ENCODE data around the gene GLIS2. TPM values are rescaled to one million over a fixed set of nuclear protein-coding genes. Genes with fewer than 3 reads are reported as not detected.

GLIS2 gene
- polyA plus RNA-seq, 2 of the 4 experiments (the other 2 are of a cell fraction): 5.5 to 15.8 TPM

GRCh38 chr16:4277987-4278513, 37.8 kb upstream of the GLIS2 start (continued):
- TF ChIP-seq ELK1 (IDR thresholded peaks at IDR 0.05; ENCODE audit: low read depth, low read length): no peak
- no peak for TF ChIP-seq FOSL2 (IDR thresholded peaks at IDR 0.05)
- no peak for TF ChIP-seq FOSL2 (CRISPR knock-in tag; IDR thresholded peaks at IDR 0.05)
- no peak for TF ChIP-seq PHF8 (IDR thresholded peaks at IDR 0.05; ENCODE audit: borderline replicate concordance, low read depth)
- no peak for TF ChIP-seq EP300 (IDR thresholded peaks at IDR 0.05)
- TF ChIP-seq RAD21 (conservative IDR thresholded peaks at IDR 0.05 in 1 of 2, IDR thresholded peaks at IDR 0.05 in 1 of 2): no peak
- TF ChIP-seq MAFK (IDR thresholded peaks at IDR 0.05; ENCODE audit: partially characterized antibody): no peak
- no peak for TF ChIP-seq BHLHE40 (IDR thresholded peaks at IDR 0.05; ENCODE audit: low read depth, low read length)
- no peak for TF ChIP-seq RARB (CRISPR knock-in tag; IDR thresholded peaks at IDR 0.05)
- TF ChIP-seq CEBPB (IDR thresholded peaks at IDR 0.05): no peak

GRCh38 chr16:4280625-4281024, 35.2 kb upstream of the GLIS2 start:
- peak overlapping the region in 1 of 2 experiments; percentile 74; a peak in 2 of 6 replicates for H3K27ac ChIP-seq
- FAIRE-seq (no peak), ATAC-seq (no peak), DNase-seq (ENCODE audit: low read depth in 1 of 2, low spot score in 1 of 2) (no peak)
- H3K4me3 ChIP-seq: no peak overlapping the region
- peaks cover 21% of the 10 kb centered on the region for H3K4me1 ChIP-seq
- ChIA-PET POLR2A (no interaction called here), CTCF (interaction anchor here (1.4 to 10.9 kb wide), 2 partner anchors 10 to 298 kb away, joined by 4 to 152 read pairs; no protein-coding TSS in a partner anchor)
- H3K4me2 ChIP-seq: no peak overlapping the region
- TF ChIP-seq EHF (CRISPR knock-in tag; IDR thresholded peaks at IDR 0.05) (no peak), MAX (IDR thresholded peaks at IDR 0.05) (no peak), NPAS2 (CRISPR knock-in tag; IDR thresholded peaks at IDR 0.05; ENCODE audit: borderline replicate concordance) (no peak), CHD2 (IDR thresholded peaks at IDR 0.05; ENCODE audit: low read length, partially characterized antibody) (no peak), RNF2 (IDR thresholded peaks at IDR 0.05; ENCODE audit: borderline replicate concordance, low read depth) (no peak)
- 99% methylated on average over 2 of the region's 2 CpGs for WGBS (ENCODE audit: missing lambda C conversion rate)
- peaks cover 4% of the 10 kb centered on the region; the same call in 2 of the 3 replicates for H3K9me3 ChIP-seq

GRCh38 chr16:4283441-4283840, 32.4 kb upstream of the GLIS2 start:
- 92% methylated on average over 8 of the region's 8 CpGs for WGBS (ENCODE audit: missing lambda C conversion rate)
- FAIRE-seq: no peak
- CTCF ChIA-PET: interaction anchor here (0.6 to 4.5 kb wide), 15 partner anchors 10 to 189 kb away, joined by 3 to 24 read pairs (median 4); partner anchors contain the start of gene TFAP4
- no peak for TF ChIP-seq POLR2AphosphoS2 (conservative IDR thresholded peaks at IDR 0.05; ENCODE audit: low read length)
- TF ChIP-seq MYC (IDR thresholded peaks at IDR 0.05; ENCODE audit: borderline replicate concordance, low read length): no peak
- no peak for TF ChIP-seq PHF8 (IDR thresholded peaks at IDR 0.05; ENCODE audit: borderline replicate concordance, low read depth)
- no peak for TF ChIP-seq EHF (CRISPR knock-in tag; IDR thresholded peaks at IDR 0.05)
- TF ChIP-seq MAX (IDR thresholded peaks at IDR 0.05): no peak
- no peak for TF ChIP-seq HMGXB4 (CRISPR knock-in tag; IDR thresholded peaks at IDR 0.05; ENCODE audit: borderline replicate concordance)
- TF ChIP-seq KDM1A (IDR thresholded peaks at IDR 0.05; ENCODE audit: low read depth): no peak
- TF ChIP-seq HOXB5 (CRISPR knock-in tag; IDR thresholded peaks at IDR 0.05): no peak
- no peak for TF ChIP-seq RFX5 (IDR thresholded peaks at IDR 0.05)
- no peak for TF ChIP-seq CHD4 (IDR thresholded peaks at IDR 0.05; ENCODE audit: borderline replicate concordance)
- TF ChIP-seq ATOH8 (CRISPR knock-in tag; IDR thresholded peaks at IDR 0.05; ENCODE audit: low read depth): no peak
- TF ChIP-seq, protein P1, sequence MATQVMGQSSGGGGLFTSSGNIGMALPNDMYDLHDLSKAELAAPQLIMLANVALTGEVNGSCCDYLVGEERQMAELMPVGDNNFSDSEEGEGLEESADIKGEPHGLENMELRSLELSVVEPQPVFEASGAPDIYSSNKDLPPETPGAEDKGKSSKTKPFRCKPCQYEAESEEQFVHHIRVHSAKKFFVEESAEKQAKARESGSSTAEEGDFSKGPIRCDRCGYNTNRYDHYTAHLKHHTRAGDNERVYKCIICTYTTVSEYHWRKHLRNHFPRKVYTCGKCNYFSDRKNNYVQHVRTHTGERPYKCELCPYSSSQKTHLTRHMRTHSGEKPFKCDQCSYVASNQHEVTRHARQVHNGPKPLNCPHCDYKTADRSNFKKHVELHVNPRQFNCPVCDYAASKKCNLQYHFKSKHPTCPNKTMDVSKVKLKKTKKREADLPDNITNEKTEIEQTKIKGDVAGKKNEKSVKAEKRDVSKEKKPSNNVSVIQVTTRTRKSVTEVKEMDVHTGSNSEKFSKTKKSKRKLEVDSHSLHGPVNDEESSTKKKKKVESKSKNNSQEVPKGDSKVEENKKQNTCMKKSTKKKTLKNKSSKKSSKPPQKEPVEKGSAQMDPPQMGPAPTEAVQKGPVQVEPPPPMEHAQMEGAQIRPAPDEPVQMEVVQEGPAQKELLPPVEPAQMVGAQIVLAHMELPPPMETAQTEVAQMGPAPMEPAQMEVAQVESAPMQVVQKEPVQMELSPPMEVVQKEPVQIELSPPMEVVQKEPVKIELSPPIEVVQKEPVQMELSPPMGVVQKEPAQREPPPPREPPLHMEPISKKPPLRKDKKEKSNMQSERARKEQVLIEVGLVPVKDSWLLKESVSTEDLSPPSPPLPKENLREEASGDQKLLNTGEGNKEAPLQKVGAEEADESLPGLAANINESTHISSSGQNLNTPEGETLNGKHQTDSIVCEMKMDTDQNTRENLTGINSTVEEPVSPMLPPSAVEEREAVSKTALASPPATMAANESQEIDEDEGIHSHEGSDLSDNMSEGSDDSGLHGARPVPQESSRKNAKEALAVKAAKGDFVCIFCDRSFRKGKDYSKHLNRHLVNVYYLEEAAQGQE (IDR thresholded peaks at IDR 0.05): no peak

More at GRCh38 chr16:4283441-4283840, 32.4 kb upstream of the GLIS2 start:
- no peak for ATAC-seq
- POLR2A ChIA-PET: interaction anchor here (1.5 kb wide), 2 partner anchors 10 to 12 kb away, joined by 3 to 6 read pairs; partner anchors contain the start of gene TFAP4
- no peak overlapping the region; the same call in 2 of the 3 replicates for H3K4me2 ChIP-seq
- peaks cover 28% of the 10 kb centered on the region for H3K4me1 ChIP-seq
- H3K27ac ChIP-seq: peak overlapping the region in 1 of 2 experiments; percentile 39; a peak in 3 of 6 replicates
- no peak overlapping the region for H3K4me3 ChIP-seq
- DNase-seq (ENCODE audit: low read depth in 1 of 2, low spot score in 1 of 2): no peak
- peaks cover 4% of the 10 kb centered on the region; the same call in 2 of the 3 replicates for H3K9me3 ChIP-seq

Measured in A549 (cell line).